ENCODE data around the gene HK2. TPM values are rescaled to one million over a fixed set of nuclear protein-coding genes. Genes with fewer than 3 reads are reported as not detected.
"Not testable (repeated sequence)": the region's sequence is repeated elsewhere in the genome, so short reads cannot be mapped to it uniquely, and the experiment has no call there.

Gene HK2
- total RNA-seq, 3 donors from 2014 or later = 9.8 to 39.2 (median 19.9) TPM

GRCh38 chr2:74892609-74893008 is 58.7 kb downstream of the HK2 start:
- Histone ChIP-seq H3K27me3 (no peaks in the 10 kb centered on the region), H3K36me3 (no peaks in the 10 kb centered on the region), H3K4me1 (no peaks in the 10 kb centered on the region), H3K4me3 (no peak overlapping the region), H3K27ac (no peak overlapping the region), H3K9me3 (no peaks in the 10 kb centered on the region)
- DNase-seq (ENCODE audit: low spot score in 2 of 2) = no peak
- TF ChIP-seq POLR2A (IDR thresholded peaks at IDR 0.05) (no peak), CTCF (IDR thresholded peaks at IDR 0.05) (no peak), POLR2AphosphoS5 (IDR thresholded peaks at IDR 0.05) (no peak)
- intact Hi-C loops (cut with DNase I; ENCODE audit: low total_unique reads) = loop anchor here (10.0 kb wide), 1 partner anchor 548 kb away; the partner anchor contains the start of gene SLC4A5

- TF ChIP-seq CTCF (IDR thresholded peaks at IDR 0.05) (no peak), POLR2A (IDR thresholded peaks at IDR 0.05) (no peak), POLR2AphosphoS5 (IDR thresholded peaks at IDR 0.05) (no peak)
- no peaks in the 10 kb centered on the region for H3K36me3 ChIP-seq
- H3K27ac ChIP-seq = no peak overlapping the region
- no peaks in the 10 kb centered on the region for H3K27me3 ChIP-seq
- H3K4me1 ChIP-seq = no peaks in the 10 kb centered on the region
- no peaks in the 10 kb centered on the region for H3K9me3 ChIP-seq
- DNase-seq (ENCODE audit: low spot score in 2 of 2) = no peak
- intact Hi-C loops (cut with DNase I; ENCODE audit: low total_unique reads) = loop anchor here (10.0 kb wide), 1 partner anchor 549 kb away; the partner anchor contains the start of gene SLC4A5
- H3K4me3 ChIP-seq = no peak overlapping the region
Measured at GRCh38 chr2:74893332-74893731, 59.4 kb downstream of the HK2 start.

- intact Hi-C loops (cut with DNase I; ENCODE audit: low total_unique reads) = loop anchor here (10.0 kb wide), 1 partner anchor 550 kb away; the partner anchor contains the start of gene SLC4A5
- H3K4me1 ChIP-seq = no peaks in the 10 kb centered on the region
- H3K4me3 ChIP-seq = no peak overlapping the region
- no peak overlapping the region for H3K27ac ChIP-seq
- no peak for DNase-seq (ENCODE audit: low spot score in 2 of 2)
- no peaks in the 10 kb centered on the region for H3K27me3 ChIP-seq
- no peaks in the 10 kb centered on the region for H3K9me3 ChIP-seq
- TF ChIP-seq CTCF (IDR thresholded peaks at IDR 0.05) (no peak), POLR2AphosphoS5 (IDR thresholded peaks at IDR 0.05) (no peak), POLR2A (IDR thresholded peaks at IDR 0.05) (no peak)
- no peaks in the 10 kb centered on the region for H3K36me3 ChIP-seq
Measured at GRCh38 chr2:74894272-74894981, 60.5 kb downstream of the HK2 start.

- H3K9me3 ChIP-seq = no peaks in the 10 kb centered on the region
- TF ChIP-seq POLR2AphosphoS5 (IDR thresholded peaks at IDR 0.05) (no peak), CTCF (IDR thresholded peaks at IDR 0.05) (no peak), POLR2A (IDR thresholded peaks at IDR 0.05) (no peak)
- no peaks in the 10 kb centered on the region for H3K36me3 ChIP-seq
- H3K27me3 ChIP-seq = no peaks in the 10 kb centered on the region
- no peaks in the 10 kb centered on the region for H3K4me1 ChIP-seq
- H3K4me3 ChIP-seq = no peak overlapping the region
- no peak for DNase-seq (ENCODE audit: low spot score in 2 of 2)
- intact Hi-C loops (cut with DNase I; ENCODE audit: low total_unique reads) = loop anchor here (10.0 kb wide), 1 partner anchor 550 kb away; the partner anchor contains the start of gene SLC4A5
- no peak overlapping the region for H3K27ac ChIP-seq
Measured at GRCh38 chr2:74895001-74895400, 61.1 kb downstream of the HK2 start.

- TF ChIP-seq POLR2A (IDR thresholded peaks at IDR 0.05) (no peak), CTCF (IDR thresholded peaks at IDR 0.05) (no peak), POLR2AphosphoS5 (IDR thresholded peaks at IDR 0.05) (no peak)
- H3K36me3 ChIP-seq = no peaks in the 10 kb centered on the region
Measured at GRCh38 chr2:74896232-74896631, 62.3 kb downstream of the HK2 start.

GRCh38 chr2:74900225-74900624 is 66.3 kb downstream of the HK2 start:
- DNase-seq (ENCODE audit: low spot score in 2 of 2); H3K27me3 ChIP-seq; H3K9me3 ChIP-seq; intact Hi-C loops (cut with DNase I; ENCODE audit: low total_unique reads); H3K4me1 ChIP-seq; H3K27ac ChIP-seq; H3K36me3 ChIP-seq; H3K4me3 ChIP-seq: not testable (repeated sequence)

More at GRCh38 chr2:74896232-74896631, 62.3 kb downstream of the HK2 start:
- no peak for DNase-seq (ENCODE audit: low spot score in 2 of 2)
- intact Hi-C loops (cut with DNase I; ENCODE audit: low total_unique reads) = loop anchor here (10.0 kb wide), 1 partner anchor 551 kb away; the partner anchor contains the start of gene SLC4A5
- Histone ChIP-seq H3K4me1 (no peaks in the 10 kb centered on the region), H3K9me3 (no peaks in the 10 kb centered on the region), H3K4me3 (no peak overlapping the region), H3K27me3 (no peaks in the 10 kb centered on the region), H3K27ac (no peak overlapping the region)
